Cerebellar nuclear complex (tissue), 1 donor: Measurements from ENCODE around the gene IMPDH1.
"Not testable (repeated sequence)": the region's sequence is repeated elsewhere in the genome, so short reads cannot be mapped to it uniquely, and the experiment has no call there.

ENCODE experiments used
- DNase-seq, 2 experiments: peaks; one replicate each; lab custom pipeline; 2025; lab: John Stamatoyannopoulos, UW

IMPDH1 gene

DNA sequence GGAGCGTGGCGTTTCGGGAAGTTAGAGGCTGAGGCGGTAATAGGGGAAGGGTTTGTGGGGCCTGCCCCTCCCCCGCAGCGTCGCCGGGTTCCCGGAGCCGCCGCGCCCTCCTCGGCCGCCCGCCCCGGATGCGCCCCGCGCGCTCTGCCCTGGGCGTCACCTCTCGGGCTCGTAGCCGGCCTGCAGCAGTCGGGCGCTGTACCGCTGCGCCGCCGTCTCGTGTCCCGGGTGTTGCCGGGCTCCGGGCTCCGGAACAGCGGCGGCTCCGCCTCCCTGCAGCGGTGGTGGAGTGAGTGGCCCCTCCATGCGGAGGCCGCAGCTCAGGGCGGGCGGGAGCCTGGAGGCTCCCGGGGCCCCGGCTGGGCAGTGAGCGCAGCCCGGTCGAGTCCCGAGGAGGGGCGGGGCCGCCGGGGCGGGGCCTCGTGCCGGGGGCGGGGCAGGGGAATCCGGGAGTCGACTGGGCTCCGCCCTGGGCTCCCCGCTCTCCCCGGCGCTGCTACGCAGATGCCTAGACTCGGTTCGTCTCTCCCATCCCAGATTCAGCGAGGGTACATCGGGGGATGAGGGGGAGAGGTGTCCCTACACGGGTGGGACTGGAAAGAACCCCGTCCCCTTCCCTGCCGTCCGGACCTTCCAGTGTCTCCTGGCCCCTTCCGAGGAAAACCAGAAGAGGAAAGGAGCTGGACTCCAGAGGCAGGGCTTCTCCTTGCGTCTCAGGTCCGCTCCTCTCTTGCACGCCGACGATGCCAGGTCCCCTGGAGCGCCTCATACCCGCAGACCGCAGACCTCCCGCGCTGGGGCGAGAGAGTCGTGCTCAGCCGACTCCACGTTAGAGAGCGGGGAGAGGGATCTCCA, at the start of gene IMPDH1:
TSS of gene IMPDH1 (minus strand) at position 387 of the 855 bp plus-strand sequence. CDS start at position 306, 81 bp downstream.
- peak in 1 of 2 experiments; percentile 47 for DNase-seq

DNA sequence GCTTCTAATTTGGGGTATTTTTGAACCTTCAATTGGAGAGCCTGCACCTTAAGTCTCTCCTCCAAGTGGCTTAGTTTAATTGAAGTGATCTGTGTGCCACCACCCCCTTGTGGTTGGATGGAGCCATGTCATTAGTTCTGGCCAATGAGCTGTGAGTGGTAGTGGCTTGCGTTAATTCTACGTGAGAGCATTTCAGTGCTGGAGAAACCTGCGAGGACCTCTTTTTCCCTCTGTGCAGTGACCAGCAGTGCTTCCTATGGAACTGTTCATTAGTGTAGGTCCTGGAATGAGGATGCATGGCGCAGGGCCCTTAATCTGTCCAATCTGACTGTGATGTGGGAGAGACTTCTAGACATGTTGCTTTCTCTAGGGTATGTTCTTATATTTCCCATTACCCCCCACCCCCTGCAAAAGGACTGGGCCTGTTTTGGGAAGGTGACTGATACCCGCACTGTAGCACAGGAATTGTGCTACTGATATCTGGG, 49.7 kb upstream of the IMPDH1 start:
- peak in 1 of 2 experiments; percentile 16 for DNase-seq

DNA sequence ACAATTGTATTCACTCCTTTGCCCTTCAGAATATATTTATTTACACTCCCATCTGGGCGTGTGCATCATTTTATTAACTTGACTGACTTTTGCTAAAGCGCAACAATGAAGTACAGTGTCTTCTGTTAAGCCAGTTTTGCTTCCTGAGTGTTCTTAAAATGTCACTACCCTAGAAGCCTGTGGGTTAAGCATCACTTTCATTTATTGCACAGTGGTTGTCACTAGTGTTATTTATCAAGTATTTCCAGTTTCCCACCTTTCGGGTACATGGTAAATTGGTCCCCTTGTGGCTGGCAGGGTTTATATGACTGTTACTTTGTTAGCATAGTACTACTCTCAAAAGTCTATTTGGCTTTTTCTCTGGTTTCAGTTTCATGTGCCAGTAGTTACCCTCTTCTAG, 49.2 kb upstream of the IMPDH1 start:
- no peak for DNase-seq

DNA sequence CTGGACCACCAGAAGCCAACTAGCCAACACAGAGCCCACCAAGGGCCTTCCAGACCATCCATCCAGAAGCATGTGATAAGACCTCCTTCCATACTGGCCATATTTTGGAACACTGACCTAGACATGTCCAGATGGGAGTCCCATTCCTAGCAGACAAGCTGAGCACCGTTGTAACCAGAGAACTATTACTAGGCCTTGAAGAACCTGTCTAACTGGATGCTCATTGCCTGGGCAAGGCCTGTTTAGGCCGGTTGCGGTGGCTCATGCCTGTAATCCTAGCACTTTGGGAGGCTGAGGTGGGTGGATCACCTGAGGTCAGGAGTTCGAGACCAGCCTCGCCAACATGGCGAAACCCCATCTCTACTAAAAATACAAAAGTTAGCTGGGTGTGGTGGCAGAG, 47.6 kb upstream of the IMPDH1 start:
- DNase-seq: not testable (repeated sequence)

DNA sequence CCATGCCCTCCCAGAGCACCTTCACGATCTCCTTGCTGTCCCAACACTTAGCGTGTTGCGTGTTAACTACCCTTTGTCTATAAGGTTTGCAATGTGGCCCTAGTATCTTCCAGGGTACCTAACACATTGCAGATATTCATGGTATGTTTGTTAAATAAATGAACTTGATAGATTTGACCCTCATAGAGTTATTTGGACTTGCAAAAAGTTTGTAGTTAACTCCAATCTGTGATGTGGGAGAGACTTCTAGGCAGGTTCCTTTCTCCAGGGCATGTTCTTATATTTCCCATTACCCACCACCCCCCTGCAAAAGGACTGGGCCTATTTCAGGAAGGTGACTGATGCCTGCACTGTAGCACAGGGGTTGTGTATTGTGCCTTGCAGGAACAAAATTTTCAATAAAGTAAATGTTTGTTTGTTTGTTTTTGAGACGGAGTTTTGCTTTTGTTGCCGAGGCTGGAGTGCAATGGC, 46.5 kb upstream of the IMPDH1 start:
- DNase-seq: no peak

DNA sequence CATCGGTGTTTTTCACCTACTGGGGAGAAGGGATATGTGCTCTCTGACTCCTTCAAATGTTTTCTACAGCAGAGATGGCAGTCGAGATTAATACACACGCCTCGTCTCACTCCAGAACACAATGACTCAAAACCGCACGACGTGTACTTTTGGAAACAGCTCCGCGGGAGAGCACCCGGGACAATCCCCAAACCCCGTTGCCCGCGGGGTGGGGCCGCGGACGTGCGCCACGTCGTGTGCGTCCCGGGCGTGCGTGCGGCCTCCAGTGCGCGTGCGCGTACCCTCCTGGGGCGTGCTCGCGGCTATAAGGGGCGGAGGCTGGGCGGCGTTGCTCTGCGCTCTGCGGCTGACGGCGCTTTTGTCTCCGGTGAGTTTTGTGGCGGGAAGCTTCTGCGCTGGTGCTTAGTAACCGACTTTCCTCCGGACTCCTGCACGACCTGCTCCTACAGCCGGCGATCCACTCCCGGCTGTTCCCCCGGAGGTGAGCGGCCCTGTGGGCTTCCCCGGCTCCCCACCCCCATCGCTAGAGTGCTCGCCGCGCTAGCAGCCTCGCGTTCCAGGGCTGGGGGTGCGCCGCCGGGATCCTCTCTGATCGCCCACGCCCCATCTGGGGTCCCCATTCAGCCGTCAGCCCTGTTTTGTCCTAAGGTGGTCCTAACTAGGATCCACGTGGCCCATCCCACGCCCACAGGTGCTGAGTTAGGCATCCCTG, 45.9 kb upstream of the IMPDH1 start, which contains the start of gene HILPDA:
TSS of gene HILPDA (plus strand) at position 336 of the 712 bp plus-strand sequence. CDS start 1,391 bp downstream, outside the sequence.
- DNase-seq: peak in 1 of 2 experiments; percentile 54

DNA sequence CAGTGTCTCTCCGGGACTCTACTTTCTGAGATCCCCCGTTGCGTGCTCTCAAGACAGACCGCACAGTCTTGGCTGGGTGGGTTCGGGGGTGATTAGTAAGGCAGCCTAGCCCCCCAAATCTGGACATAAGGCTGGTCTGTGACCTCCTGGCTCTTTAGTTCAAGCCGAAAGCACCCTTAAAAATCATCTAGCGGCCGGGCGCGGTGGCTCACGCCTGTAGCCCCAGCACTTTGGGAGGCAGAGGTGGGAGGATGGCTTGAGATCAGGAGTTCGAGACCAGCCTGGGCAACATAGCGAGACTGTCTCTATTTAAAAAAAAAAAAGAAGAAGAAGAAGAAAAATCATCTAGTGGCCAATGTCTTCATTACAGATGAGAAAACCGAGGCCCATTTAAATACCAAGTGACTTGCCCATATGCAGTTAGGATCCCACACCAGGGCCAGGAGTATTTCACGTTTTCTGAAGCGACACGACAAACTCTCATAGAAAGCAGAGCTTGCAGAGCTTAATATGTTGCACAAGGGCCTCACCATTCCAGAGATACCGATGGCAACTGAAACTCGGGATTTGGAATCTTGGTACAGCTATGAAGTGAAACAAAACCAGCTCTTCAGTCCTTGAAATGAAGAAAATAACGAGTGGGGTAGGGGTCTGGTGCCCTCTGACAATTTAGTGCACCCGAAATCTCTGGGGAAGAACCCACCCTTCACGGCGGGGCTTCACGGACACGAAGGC, 45.2 kb upstream of the IMPDH1 start:
- no peak for DNase-seq

DNA sequence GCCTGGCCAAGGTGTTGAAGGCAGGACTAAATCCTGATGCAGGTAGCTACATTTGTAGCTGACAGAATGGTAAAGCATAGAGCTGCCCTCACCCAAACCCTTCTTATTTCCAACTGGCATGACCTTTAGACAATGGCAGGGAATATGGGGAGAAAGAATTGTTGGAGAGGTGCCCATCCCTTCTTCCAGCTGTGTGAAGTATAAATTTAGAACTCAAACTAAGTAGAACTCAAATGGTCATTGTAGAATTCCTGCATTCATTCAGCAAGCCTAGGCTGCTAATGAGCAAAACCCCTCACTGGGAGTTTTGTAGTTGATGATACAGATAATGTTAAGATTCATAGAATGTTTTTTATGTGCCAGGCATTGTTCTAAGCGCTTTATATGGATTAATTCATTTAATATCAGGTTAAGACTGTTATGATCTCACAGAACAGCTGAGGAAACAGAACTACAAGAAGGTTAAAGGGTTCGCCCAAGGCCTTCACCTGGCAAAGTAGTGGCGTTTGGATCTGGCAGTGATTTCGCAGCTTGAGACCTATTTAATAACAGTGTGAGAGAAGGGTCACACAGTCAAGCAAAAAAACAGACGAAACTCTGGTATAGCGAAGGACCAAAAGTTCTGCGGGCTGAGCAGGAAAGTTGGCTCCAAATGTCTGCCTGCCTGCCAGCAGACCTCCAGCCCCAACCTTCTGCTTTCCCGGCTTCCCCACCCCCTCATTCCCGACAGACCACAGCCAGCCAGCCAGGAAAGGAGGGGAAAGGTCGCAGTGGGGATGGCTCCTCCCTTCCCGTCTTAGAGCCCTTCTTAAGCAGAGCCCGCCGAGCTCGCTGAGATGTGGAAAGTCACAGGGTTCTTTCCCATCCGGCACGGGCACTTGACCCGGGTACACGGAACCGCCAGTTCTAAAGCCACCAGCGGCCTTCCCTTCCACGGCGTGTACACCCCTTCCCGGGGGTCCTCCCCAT, 44.3 kb upstream of the IMPDH1 start:
- no peak for DNase-seq

DNA sequence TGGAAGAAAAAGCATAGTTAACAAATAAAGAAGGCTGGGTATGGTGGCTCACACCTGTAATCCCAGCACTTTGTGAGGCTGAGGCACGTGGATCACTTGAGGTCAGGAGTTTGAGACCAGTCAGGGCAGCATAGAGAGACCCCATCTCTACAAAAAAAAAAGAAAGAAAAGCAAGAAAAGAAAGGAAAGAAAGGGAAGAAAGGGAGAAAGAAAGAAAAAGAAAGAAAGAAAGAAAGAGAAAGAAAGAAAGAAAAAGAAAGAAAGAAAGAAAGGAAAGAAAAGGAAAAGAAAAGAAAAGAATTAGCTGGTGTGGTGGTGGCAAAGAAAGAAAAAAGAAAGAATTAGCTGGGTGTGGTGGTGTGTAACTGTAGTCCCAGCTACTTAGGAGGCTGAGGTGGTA, 42.8 kb upstream of the IMPDH1 start:
- DNase-seq: no peak

DNA sequence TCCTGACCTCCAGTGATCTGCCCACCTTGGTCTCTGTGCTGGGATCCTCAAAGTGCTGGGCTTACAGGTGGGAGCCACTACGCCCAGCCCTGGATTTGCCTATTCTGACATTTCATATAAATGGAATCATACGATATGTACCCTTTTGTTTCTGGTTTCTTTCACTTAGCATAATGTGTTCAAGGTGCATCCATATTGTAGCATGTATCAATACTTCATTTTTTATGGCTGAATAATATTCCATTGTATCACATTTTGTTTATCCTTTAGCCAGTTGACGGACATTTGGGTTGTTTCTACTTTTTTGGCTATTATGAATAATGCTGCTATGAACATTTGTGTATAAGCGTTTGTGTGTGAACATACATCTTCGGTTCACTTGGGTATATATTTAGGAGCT, 41.1 kb upstream of the IMPDH1 start:
- no peak for DNase-seq

DNA sequence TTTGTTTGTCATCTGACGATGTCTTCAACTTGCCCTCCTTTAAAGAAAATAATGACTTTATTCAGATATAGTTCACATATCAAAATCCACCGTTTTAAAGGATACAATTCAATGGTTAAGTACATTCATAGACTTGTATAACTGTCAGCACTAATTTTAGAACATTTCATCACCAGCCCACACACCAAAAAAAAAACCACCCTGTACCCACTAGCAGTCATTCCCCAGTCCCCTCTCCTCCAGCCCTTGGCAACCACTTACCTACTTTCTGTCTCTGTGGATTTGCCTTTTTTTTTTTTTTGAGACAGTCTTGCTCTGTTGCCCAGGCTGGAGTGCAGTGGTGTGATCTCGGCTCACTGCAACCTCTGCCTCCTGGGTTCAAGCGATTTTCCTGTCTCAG, 40.6 kb upstream of the IMPDH1 start:
- no peak for DNase-seq

DNA sequence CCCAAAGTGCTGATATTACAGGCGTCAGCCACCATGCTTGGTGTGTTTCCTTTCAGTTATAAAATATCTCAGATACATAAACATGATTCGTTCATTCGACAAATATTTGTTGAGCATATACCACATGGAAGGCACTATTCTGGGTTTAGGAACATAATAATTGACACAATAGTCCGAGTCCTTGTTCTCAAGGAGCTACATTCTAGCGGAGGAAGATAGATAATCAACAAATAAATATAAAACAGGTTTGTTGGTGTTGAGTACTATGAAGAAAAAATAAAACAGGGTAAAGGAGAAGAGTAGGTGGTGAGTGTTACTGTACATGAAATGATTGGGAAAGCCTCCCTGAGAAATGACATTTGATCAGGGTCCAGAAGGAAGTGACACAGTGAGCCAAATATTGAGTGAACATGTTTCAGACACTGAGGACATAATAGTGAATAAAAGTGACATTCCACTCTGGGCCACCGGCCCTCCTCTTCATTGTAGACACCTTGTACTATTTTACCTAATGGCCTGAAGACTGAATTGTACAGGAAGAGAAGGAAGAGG, 39.0 kb upstream of the IMPDH1 start:
- DNase-seq: no peak

DNA sequence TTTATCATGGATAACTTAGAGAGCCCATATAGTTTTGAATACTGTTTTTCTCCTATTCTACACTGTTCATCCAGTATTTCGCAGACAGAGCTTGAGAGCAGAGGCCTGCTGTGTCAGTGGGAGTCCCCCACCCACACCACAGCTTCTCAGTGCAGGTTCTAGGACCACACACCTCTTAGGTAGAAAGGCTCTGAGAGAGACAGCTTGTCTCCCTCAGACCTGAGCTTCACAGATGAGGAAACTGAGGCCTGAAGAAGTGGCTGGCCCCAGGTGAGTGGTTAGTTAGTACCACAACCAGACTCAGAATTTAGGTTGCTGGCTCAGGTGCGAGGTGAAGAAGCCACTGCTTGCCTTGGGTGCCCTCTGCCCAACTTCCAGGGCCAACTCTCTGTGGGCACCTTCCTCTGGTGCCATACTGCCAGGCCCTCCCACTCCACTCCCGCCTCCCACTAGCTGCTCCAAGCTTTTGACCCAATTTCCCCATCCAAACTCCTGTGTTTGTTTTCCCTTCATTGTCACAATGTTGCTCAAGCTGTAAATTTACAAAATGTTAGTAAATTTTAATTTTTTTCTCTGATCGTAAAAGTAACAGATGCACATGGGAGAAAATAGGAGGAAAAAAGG, 38.3 kb upstream of the IMPDH1 start:
- no peak for DNase-seq

DNA sequence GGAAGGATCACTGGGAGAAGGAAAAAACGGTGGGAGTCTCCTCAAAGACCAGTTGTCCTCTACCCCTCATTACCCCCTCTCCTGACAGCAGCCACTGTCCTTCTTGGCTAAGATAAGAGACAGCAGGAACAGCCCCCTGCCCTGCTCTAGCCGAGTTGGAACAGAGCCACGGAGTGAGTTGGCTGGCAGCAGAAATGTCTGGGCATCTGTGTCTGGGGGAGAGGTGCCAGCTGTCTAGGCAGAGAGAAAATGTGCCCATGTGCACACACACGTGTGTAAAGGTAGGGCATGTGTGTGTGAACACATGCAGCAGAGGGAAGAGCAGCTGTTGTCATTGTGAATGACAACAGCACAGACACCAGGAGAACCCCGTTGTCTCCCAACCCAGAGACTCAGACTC, 36.5 kb upstream of the IMPDH1 start:
- DNase-seq: no peak

DNA sequence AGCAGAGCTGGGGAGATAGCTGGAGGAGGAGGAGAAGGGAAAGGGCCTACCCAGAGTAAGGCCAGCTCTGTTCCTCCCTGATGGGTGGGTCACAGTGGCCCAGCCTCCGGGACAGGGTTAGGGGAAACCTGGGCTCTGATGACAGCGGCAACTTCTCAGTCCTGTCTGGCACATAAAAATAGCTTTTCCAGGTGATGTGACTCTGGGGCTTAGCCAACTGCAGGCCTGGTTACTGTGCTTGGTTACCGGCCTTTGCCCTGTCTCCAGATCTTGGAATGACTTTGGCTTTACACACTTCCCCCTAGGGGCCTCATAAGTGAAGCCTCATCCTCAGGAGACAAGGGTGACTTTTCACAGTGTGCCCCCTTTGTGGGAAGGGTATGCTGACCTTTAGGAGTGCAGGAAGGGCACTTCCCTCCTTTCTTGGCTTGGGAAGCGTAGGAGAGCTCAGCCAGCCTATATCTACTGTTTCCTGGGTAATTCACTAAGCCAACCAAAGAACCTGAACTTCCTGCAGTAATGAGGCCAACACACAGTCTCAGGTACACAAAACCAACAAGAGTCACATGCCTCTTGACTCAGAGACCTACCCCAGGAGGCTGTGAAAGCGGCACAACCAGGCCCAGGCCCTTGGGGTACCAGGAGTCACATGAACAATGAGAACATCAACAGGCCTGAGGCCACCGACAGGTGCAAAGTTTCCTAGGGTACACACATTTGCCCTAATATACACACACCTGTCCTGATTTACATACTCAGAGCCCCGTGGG, 34.2 kb upstream of the IMPDH1 start:
- no peak for DNase-seq

DNA sequence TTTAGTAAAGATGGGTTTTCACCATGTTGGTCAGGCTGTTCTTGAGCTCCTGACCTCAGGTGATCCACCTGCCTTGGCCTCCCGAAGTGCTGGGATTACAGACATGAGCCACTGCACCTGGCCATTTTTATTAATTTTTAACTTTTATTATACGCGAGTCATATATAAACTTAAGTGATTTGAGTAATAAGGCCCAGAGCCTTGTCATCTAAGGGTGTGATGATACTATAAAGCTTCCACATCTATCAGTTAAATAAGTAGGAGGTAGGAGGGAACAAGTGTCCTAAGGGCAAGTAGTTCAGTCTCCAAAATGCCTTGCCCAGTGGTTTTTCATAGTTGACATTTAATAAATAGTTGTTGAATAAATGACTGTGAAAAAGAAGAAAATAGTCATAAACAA, 32.6 kb upstream of the IMPDH1 start:
- no peak for DNase-seq

DNA sequence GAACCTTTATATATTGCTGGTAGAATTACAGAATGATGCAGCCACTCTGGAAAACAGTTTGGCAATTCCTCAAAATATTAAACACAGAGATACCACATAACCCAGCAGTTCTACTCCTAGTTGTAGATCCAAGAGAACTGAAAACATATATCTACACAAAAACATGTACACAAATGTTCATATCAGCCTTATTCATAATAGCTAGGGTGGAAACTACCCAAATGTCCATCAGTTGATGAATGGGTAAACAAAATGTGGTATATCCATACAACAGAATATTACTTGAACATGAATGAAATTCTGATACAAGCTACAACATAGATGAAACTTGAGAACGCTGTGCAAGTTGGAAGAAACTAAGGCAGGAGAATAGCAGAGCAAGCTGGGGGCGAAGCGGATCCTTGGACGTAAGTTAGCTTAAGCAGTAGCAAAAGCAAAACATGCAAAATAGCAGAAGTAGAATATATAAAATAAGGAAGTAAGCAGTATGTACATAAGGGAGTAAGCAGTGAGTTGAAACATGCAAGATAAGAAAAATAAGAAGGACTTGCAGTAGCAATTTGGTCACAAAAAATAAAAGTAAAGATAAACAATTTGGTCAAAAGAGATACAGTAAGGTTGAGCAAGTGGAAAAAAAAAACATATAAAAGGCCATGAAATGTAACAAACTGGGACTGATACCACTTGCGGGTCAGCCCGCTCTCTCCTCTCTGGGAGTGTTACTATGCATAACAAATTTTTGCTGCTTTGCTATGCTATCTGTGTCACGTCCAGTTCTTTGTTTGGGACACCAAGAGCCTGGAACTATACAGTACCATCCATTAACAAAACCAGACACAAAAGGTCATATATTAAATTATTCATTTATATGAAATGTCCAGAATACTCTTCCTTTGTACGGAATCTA, 27.9 kb upstream of the IMPDH1 start:
- DNase-seq: no peak

DNA sequence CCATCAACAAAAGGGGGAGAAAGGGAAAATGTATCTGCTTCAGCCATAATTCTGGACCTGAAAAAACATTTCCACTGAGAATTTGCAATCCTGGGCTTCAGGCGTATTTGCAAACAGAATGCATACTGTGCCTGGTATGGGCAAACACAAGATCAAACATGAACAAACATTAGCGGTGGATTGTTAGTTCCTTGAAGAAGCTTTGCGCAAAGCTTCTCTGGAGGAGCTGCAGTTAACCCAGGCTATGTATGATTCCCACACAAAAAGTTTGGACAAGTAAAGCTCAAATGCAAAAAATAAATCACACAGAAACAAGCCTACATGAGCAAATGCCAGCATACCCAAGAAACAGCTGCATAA, 25.5 kb upstream of the IMPDH1 start:
- DNase-seq: no peak
